ENCODE data around the gene QKI. TPM values are rescaled to one million over a fixed set of nuclear protein-coding genes. Genes with fewer than 3 reads are reported as not detected.

The QKI gene
- polyA plus RNA-seq, 5 donors = 80.1 to 162 (median 158) TPM

GRCh38 chr6:163389354-163389753 is 25.2 kb upstream of the QKI start:
- DNase-seq = no peak

GRCh38 chr6:163390770-163391169 is 23.7 kb upstream of the QKI start:
- no peak for DNase-seq

- no peak for DNase-seq
These were observed 22.5 kb upstream of the QKI start for GRCh38 chr6:163391985-163392384.

- DNase-seq = no peak
These were observed 22.0 kb upstream of the QKI start for GRCh38 chr6:163392533-163392932.

GRCh38 chr6:163393923-163394322 is 20.6 kb upstream of the QKI start:
- no peak for DNase-seq

- no peak for DNase-seq
These were observed 19.9 kb upstream of the QKI start for GRCh38 chr6:163394659-163395058.

- DNase-seq = no peak
These were observed 19.2 kb upstream of the QKI start for GRCh38 chr6:163395122-163395830.

GRCh38 chr6:163395831-163396185 is 18.7 kb upstream of the QKI start:
- DNase-seq = no peak

- no peak for DNase-seq
These were observed 17.2 kb upstream of the QKI start for GRCh38 chr6:163397326-163397725.

GRCh38 chr6:163398115-163398514 is 16.4 kb upstream of the QKI start:
- DNase-seq = no peak

GRCh38 chr6:163398815-163399214 is 15.7 kb upstream of the QKI start:
- DNase-seq = no peak

- DNase-seq = no peak
These were observed 14.0 kb upstream of the QKI start for GRCh38 chr6:163400509-163400908.

- DNase-seq = no peak
These were observed 13.3 kb upstream of the QKI start for GRCh38 chr6:163401039-163401885.

GRCh38 chr6:163402616-163403015 is 11.9 kb upstream of the QKI start:
- no peak for DNase-seq

- DNase-seq = no peak
These were observed 9.7 kb upstream of the QKI start for GRCh38 chr6:163404825-163405265.

GRCh38 chr6:163405412-163406309 is 8.9 kb upstream of the QKI start:
- DNase-seq = no peak

- DNase-seq = no peak
These were observed 8.2 kb upstream of the QKI start for GRCh38 chr6:163406366-163406765.

- DNase-seq = no peak
These were observed 7.7 kb upstream of the QKI start for GRCh38 chr6:163406830-163407229.

- DNase-seq = no peak
These were observed 6.0 kb upstream of the QKI start for GRCh38 chr6:163408352-163408991.

GRCh38 chr6:163409712-163410111 is 4.8 kb upstream of the QKI start:
- DNase-seq = no peak

GRCh38 chr6:163412341-163412740 is 2.2 kb upstream of the QKI start:
- DNase-seq = no peak

Data from right lung (tissue), 5 donors.